Type B pancreatic cell (in vitro differentiated cells): Measurements from ENCODE around the gene TM6SF1. TPM values are rescaled to one million over a fixed set of nuclear protein-coding genes. Genes with fewer than 3 reads are reported as not detected.

Experiments
- DNase-seq: peaks from one replicate; pipeline ENCODE4 v3.0.0; 2021; ENCODE audit warnings: mixed read lengths; ENCODE audit not compliant: unreplicated experiment; ENCODE audit errors: extremely low spot score
- H3K27ac Mint-ChIP-seq: 2 replicates; pipeline ENCODE4 v1.8.0; 2021; ENCODE audit warnings: mild to moderate bottlenecking, mixed read lengths
- H3K27me3 Mint-ChIP-seq: 2 replicates; pipeline ENCODE4 v1.8.0; 2021; ENCODE audit warnings: mixed read lengths
- H3K36me3 Mint-ChIP-seq: 2 replicates; pipeline ENCODE4 v1.8.0; 2021; ENCODE audit warnings: mixed read lengths
- H3K4me1 Mint-ChIP-seq: one replicate; pipeline ENCODE4 v1.8.0; 2021; ENCODE audit warnings: mixed read lengths; ENCODE audit not compliant: unreplicated experiment
- H3K4me3 Mint-ChIP-seq: 2 replicates; pipeline ENCODE4 v1.8.0; 2021; ENCODE audit warnings: mild to moderate bottlenecking, mixed read lengths
- H3K9me3 Mint-ChIP-seq: 2 replicates; pipeline ENCODE4 v1.8.0; 2021; ENCODE audit warnings: mixed read lengths
- total RNA-seq: library from RNA; stranded (reverse); gene quantifications from 2 replicates; pipeline ENCODE4 v1.2.1, GENCODE V29; 2021; ENCODE audit warnings: low replicate concordance
- TF ChIP-seq, protein P1 (sequence below): fragments of 200-600 bp; sonication (generic); conservative IDR thresholded peaks from 2 replicates; pipeline ENCODE4 v1.5.0; 2021; ENCODE audit warnings: antibody characterized with exemption, mild to moderate bottlenecking

Gene TM6SF1
- total RNA-seq, 1 donor from 2014 or later, result 0.14 TPM

DNA sequence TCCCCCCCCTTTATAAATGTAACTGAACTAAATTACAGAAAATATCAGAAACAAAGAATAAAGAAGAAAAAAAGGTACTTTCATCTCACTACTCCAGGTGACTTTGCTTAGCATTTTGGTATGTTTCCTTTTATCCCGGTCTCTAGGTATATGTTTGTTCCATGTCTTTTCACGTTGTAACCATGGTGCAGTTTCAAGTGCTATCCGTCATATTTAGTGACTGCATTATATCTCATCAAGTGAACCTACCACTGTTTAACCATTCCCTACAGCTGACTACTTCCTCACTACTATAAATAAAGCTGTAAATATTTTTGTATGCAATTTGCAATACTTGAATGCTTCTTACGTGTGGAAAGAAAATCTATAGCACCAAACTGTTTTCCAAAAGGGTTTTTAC, 42.6 kb upstream of the TM6SF1 start:
- TF ChIP-seq, protein P1, sequence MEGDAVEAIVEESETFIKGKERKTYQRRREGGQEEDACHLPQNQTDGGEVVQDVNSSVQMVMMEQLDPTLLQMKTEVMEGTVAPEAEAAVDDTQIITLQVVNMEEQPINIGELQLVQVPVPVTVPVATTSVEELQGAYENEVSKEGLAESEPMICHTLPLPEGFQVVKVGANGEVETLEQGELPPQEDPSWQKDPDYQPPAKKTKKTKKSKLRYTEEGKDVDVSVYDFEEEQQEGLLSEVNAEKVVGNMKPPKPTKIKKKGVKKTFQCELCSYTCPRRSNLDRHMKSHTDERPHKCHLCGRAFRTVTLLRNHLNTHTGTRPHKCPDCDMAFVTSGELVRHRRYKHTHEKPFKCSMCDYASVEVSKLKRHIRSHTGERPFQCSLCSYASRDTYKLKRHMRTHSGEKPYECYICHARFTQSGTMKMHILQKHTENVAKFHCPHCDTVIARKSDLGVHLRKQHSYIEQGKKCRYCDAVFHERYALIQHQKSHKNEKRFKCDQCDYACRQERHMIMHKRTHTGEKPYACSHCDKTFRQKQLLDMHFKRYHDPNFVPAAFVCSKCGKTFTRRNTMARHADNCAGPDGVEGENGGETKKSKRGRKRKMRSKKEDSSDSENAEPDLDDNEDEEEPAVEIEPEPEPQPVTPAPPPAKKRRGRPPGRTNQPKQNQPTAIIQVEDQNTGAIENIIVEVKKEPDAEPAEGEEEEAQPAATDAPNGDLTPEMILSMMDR, result no peak
- Mint-ChIP-seq H3K4me1 (no peaks in the 10 kb centered on the region), H3K4me3 (peak overlapping the region; percentile 84), H3K9me3 (no peaks in the 10 kb centered on the region), H3K27ac (peak overlapping the region; percentile 12), H3K36me3 (peaks cover 9% of the 10 kb centered on the region), H3K27me3 (no peaks in the 10 kb centered on the region)
- no peak for DNase-seq

DNA sequence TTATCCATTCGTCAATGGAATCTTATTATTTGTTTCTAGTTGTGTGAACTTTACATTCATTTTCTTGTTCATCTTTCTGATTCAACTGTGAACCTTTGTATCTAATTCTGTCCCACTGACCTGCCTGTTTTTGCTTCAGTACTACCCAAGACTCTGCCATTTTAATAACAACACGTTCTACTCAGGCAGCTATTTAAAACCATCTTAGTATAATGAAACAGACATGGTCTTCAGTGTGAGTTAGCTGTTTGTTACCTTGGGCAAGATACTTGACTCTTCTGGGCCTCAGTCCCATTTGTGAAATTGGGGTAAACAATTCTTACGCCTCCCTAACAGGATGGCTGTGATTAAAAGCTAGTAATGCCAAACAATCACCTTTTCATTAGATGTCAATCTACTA, 42.0 kb upstream of the TM6SF1 start:
- Mint-ChIP-seq H3K27ac (peak overlapping the region; percentile 19), H3K36me3 (peaks cover 9% of the 10 kb centered on the region), H3K27me3 (no peaks in the 10 kb centered on the region), H3K4me3 (peak overlapping the region; percentile 84), H3K4me1 (no peaks in the 10 kb centered on the region), H3K9me3 (no peaks in the 10 kb centered on the region)
- TF ChIP-seq, protein P1, result no peak
- no peak for DNase-seq

DNA sequence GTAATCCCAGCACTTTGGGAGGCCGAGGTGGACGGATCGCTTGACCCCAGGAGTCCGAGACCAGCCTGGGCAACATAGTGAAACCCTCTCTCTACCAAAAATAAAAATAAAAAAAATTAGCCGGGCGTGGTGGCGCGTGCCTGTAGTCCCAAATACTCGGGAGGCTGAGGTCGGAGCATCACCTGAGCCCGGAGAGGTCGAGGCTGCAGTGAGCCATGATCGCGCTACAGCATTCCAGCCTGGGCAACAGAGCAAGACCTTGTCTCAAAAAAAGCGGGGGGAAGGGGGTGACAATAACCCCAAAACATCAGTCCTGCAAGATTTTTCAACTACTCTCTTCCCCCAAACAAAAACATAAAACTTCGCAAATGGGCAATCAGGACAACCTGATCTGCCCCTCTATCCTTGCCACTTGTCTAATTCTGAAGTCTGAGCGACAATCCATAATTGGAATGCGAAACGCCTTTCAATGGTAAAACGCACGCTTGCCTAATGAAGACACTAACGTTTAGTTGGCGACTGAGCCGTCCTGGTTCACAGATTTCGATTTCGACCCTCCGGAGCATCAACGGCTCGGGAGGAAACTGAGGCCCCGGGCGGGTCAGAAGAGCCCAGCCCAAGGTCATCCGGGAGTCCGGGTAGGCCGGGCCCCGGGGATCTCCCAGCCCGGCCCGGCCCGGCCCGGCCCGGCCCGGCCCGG, 41.3 kb upstream of the TM6SF1 start:
- H3K36me3 Mint-ChIP-seq, result peaks cover 9% of the 10 kb centered on the region
- H3K27me3 Mint-ChIP-seq, result no peaks in the 10 kb centered on the region
- DNase-seq, result no peak
- TF ChIP-seq, protein P1, result no peak
- H3K4me3 Mint-ChIP-seq, result peak overlapping the region; percentile 84
- peak overlapping the region; percentile 19 for H3K27ac Mint-ChIP-seq
- no peaks in the 10 kb centered on the region for H3K4me1 Mint-ChIP-seq
- no peaks in the 10 kb centered on the region for H3K9me3 Mint-ChIP-seq

GRCh38 chr15:83066734-83067637, 40.5 kb upstream of the TM6SF1 start, which contains the start of gene BTBD1:
BTBD1 (minus strand) TSS chr15:83067252; CDS start chr15:83067151, 101 bp downstream.
- Mint-ChIP-seq H3K4me3 (peak within 1 kb of the TSS; percentile 84), H3K4me1 (no peaks in the 10 kb centered on the region), H3K27me3 (no peaks in the 10 kb centered on the region), H3K36me3 (peaks cover 9% of the 10 kb centered on the region), H3K27ac (peak within 1 kb of the TSS; percentile 29), H3K9me3 (no peaks in the 10 kb centered on the region)
- peak; percentile 86 for DNase-seq
- TF ChIP-seq, protein P1, result no peak

GRCh38 chr15:83067638-83067962, 39.8 kb upstream of the TM6SF1 start:
- peak overlapping the region; percentile 29 for H3K27ac Mint-ChIP-seq
- TF ChIP-seq, protein P1, result no peak
- no peaks in the 10 kb centered on the region for H3K9me3 Mint-ChIP-seq
- peaks cover 9% of the 10 kb centered on the region for H3K36me3 Mint-ChIP-seq
- H3K4me3 Mint-ChIP-seq, result peak overlapping the region; percentile 82
- no peak for DNase-seq
- H3K27me3 Mint-ChIP-seq, result no peaks in the 10 kb centered on the region
- no peaks in the 10 kb centered on the region for H3K4me1 Mint-ChIP-seq
